ENCODE measurements around the gene SPO11.

GRCh38 chr20:57291003-57291402, 38.6 kb upstream of the SPO11 start:
- TF ChIP-seq POLR2A (IDR thresholded peaks at IDR 0.05) (no peak), CTCF (IDR thresholded peaks at IDR 0.05) (no peak)

Data from right lobe of liver (tissue), 4 donors.